ENCODE results near the gene TOE1. TPM values are rescaled to one million over a fixed set of nuclear protein-coding genes. Genes with fewer than 3 reads are reported as not detected.

TOE1 gene
- polyA plus RNA-seq, 3 donors = 3.9 to 8.1 (median 5.8) TPM

- intact Hi-C loops (cut with micrococcal nuclease) = no loop called here
- no peak for DNase-seq
- peaks cover 0 to 3% (median 2%) of the 10 kb centered on the region in 3 donors for H3K27me3 Mint-ChIP-seq (ENCODE audit: low read depth in 3 of 3)
- no peak overlapping the region for H3K9ac ChIP-seq (ENCODE audit: insufficient read depth, low read length, poor library complexity, severe bottlenecking)
- no peaks in the 10 kb centered on the region for H3K79me2 ChIP-seq (ENCODE audit: insufficient read depth, low read length)
- H3K9me3 ChIP-seq (replicated peaks in 1 of 2; ENCODE audit: control insufficient read depth in 1 of 2, insufficient read depth in 1 of 2, low read length in 2 of 2) = peaks cover 0 to 4% of the 10 kb centered on the region in 2 donors
- no peaks in the 10 kb centered on the region for H4K20me1 ChIP-seq (ENCODE audit: insufficient read depth, low read length)
- H3K4me3 ChIP-seq (replicated peaks in 1 of 3; ENCODE audit: low read depth in 2 of 3, low read length in 3 of 3) = no peak overlapping the region
- no peak for TF ChIP-seq CTCF (IDR thresholded peaks at IDR 0.05)
- 100% methylated on average over 1 of the region's 4 CpGs for WGBS (ENCODE audit: insufficient coverage)
- no peak overlapping the region for H2AFZ ChIP-seq (ENCODE audit: insufficient read depth, low read depth, low read length, poor library complexity, severe bottlenecking)
- H3K36me3 Mint-ChIP-seq = no peaks in the 10 kb centered on the region
- no peak overlapping the region for H3K4me2 ChIP-seq (replicated peaks; ENCODE audit: extremely low read depth, low read length, poor library complexity, severe bottlenecking)
- no peak overlapping the region for H3K27ac Mint-ChIP-seq
- H3K27me3 ChIP-seq (ENCODE audit: control insufficient read depth in 2 of 2, insufficient read depth in 2 of 2, low read length in 2 of 2) = no peaks in the 10 kb centered on the region
- no peak overlapping the region for H3K4me3 Mint-ChIP-seq
- no peaks in the 10 kb centered on the region for H3K4me1 Mint-ChIP-seq
- H3K36me3 ChIP-seq (replicated peaks in 1 of 2; ENCODE audit: control insufficient read depth in 1 of 2, insufficient read depth in 2 of 2, low read length in 2 of 2) = no peaks in the 10 kb centered on the region
- no peaks in the 10 kb centered on the region for H3K4me1 ChIP-seq (ENCODE audit: control insufficient read depth in 1 of 2, insufficient read depth in 2 of 2, low read length in 2 of 2)
- peaks cover 0 to 7% (median 5%) of the 10 kb centered on the region in 7 donors for H3K9me3 Mint-ChIP-seq
- no peak overlapping the region for H3K27ac ChIP-seq (ENCODE audit: low read depth in 1 of 2, low read length in 2 of 2)
Observed at GRCh38 chr1:45317166-45317565, 22.8 kb upstream of the TOE1 start.

- Mint-ChIP-seq H3K27ac (no peak overlapping the region), H3K4me1 (no peaks in the 10 kb centered on the region), H3K27me3 (ENCODE audit: low read depth in 3 of 3) (peaks cover 0 to 2% (median 2%) of the 10 kb centered on the region in 3 donors), H3K36me3 (no peaks in the 10 kb centered on the region), H3K4me3 (no peak overlapping the region), H3K9me3 (peaks cover 0 to 6% (median 5%) of the 10 kb centered on the region in 7 donors)
- WGBS (ENCODE audit: insufficient coverage) = 100% methylated on average over 1 of the region's 4 CpGs
- Histone ChIP-seq H3K4me3 (replicated peaks in 1 of 3; ENCODE audit: low read depth in 2 of 3, low read length in 3 of 3) (no peak overlapping the region), H3K36me3 (replicated peaks in 1 of 2; ENCODE audit: control insufficient read depth in 1 of 2, insufficient read depth in 2 of 2, low read length in 2 of 2) (no peaks in the 10 kb centered on the region), H2AFZ (ENCODE audit: insufficient read depth, low read depth, low read length, poor library complexity, severe bottlenecking) (no peak overlapping the region), H3K27ac (ENCODE audit: low read depth in 1 of 2, low read length in 2 of 2) (no peak overlapping the region), H3K9me3 (replicated peaks in 1 of 2; ENCODE audit: control insufficient read depth in 1 of 2, insufficient read depth in 1 of 2, low read length in 2 of 2) (peaks cover 0 to 4% of the 10 kb centered on the region in 2 donors), H3K79me2 (ENCODE audit: insufficient read depth, low read length) (no peaks in the 10 kb centered on the region), H4K20me1 (ENCODE audit: insufficient read depth, low read length) (no peaks in the 10 kb centered on the region), H3K27me3 (ENCODE audit: control insufficient read depth in 2 of 2, insufficient read depth in 2 of 2, low read length in 2 of 2) (no peaks in the 10 kb centered on the region), H3K4me1 (ENCODE audit: control insufficient read depth in 1 of 2, insufficient read depth in 2 of 2, low read length in 2 of 2) (no peaks in the 10 kb centered on the region), H3K9ac (ENCODE audit: insufficient read depth, low read length, poor library complexity, severe bottlenecking) (no peak overlapping the region), H3K4me2 (replicated peaks; ENCODE audit: extremely low read depth, low read length, poor library complexity, severe bottlenecking) (no peak overlapping the region)
- TF ChIP-seq CTCF (IDR thresholded peaks at IDR 0.05) = no peak
- no peak for DNase-seq
- intact Hi-C loops (cut with micrococcal nuclease) = no loop called here
Observed at GRCh38 chr1:45319761-45320160, 20.2 kb upstream of the TOE1 start.
